CD4-positive, alpha-beta T cell (primary cell): Measurements from ENCODE around the gene PLXNA1. TPM values are rescaled to one million over a fixed set of nuclear protein-coding genes. Genes with fewer than 3 reads are reported as not detected.

Experiments used
- ATAC-seq: fragments of 200-7000 bp; cut with Tn5 transposase; one replicate; pipeline ENCODE4 v1.10.0; 2022; ENCODE audit warnings: mild to moderate bottlenecking; ENCODE audit not compliant: poor library complexity
- CTCF ChIA-PET: fragments of 350-600 bp; sonication (Branson Sonifier 250); formaldehyde crosslinking; loops from one replicate; lab custom pipeline; 2021; ENCODE audit warnings: antibody characterized with exemption, inconsistent platforms; lab: Charles Lee
- POLR2A ChIA-PET: fragments of 350-600 bp; sonication (Branson Sonifier 250); formaldehyde crosslinking; loops from one replicate; lab custom pipeline; 2021; ENCODE audit warnings: antibody characterized with exemption, inconsistent platforms; lab: Charles Lee
- DNase-seq, 14 experiments: peaks; one replicate each; pipeline ENCODE4 v3.0.0-alpha.2; 2013 to 2020; ENCODE audit warnings: mixed read lengths in 2 of 14
- H3K27ac ChIP-seq, 2 donors: one replicate each; pipeline versions ENCODE4 v1.5.1 to v1.7.0; 2013; ENCODE audit warnings: low read length in 2 of 2, low read depth in 1 of 2, mild to moderate bottlenecking in 1 of 2
- H3K27me3 ChIP-seq, 2 experiments: 1 replicate in 1 of 2; 2 replicates in 1 of 2; pipeline versions ENCODE4 v1.6.1 to v1.7.0; 2013; ENCODE audit warnings: low read length in 2 of 2, control low read depth in 1 of 2, mild to moderate bottlenecking in 1 of 2, moderate library complexity in 1 of 2; ENCODE audit not compliant: insufficient read depth in 2 of 2, control insufficient read depth in 1 of 2
- H3K36me3 ChIP-seq: one replicate; pipeline ENCODE4 v1.6.1; 2013; ENCODE audit warnings: low read length, control low read depth; ENCODE audit not compliant: insufficient read depth
- H3K4me1 ChIP-seq: one replicate; pipeline ENCODE4 v1.6.1; 2013; ENCODE audit warnings: low read length, control low read depth; ENCODE audit not compliant: insufficient read depth
- H3K4me3 ChIP-seq: one replicate; pipeline ENCODE4 v1.5.1; 2013; ENCODE audit warnings: mild to moderate bottlenecking, low read length, moderate library complexity
- H3K9me3 ChIP-seq, 2 experiments: 1 replicate in 1 of 2; 2 replicates in 1 of 2; pipeline versions ENCODE4 v1.6.1 to v1.7.0; 2013; ENCODE audit warnings: low read length in 2 of 2, mild to moderate bottlenecking in 2 of 2, control low read depth in 1 of 2, moderate library complexity in 1 of 2; ENCODE audit not compliant: control insufficient read depth in 1 of 2, insufficient read depth in 1 of 2
- H3K27ac Mint-ChIP-seq: one replicate; pipeline ENCODE4 v1.8.0; 2020; ENCODE audit warnings: mixed read lengths
- H3K27me3 Mint-ChIP-seq: one replicate; pipeline ENCODE4 v1.8.0; 2021; ENCODE audit warnings: mixed read lengths
- H3K36me3 Mint-ChIP-seq: one replicate; pipeline ENCODE4 v1.8.0; 2021; ENCODE audit warnings: low read depth, mixed read lengths
- H3K4me1 Mint-ChIP-seq: one replicate; pipeline ENCODE4 v1.8.0; 2021; ENCODE audit warnings: low read depth, mixed read lengths
- H3K4me3 Mint-ChIP-seq: one replicate; pipeline ENCODE4 v1.8.0; 2020; ENCODE audit warnings: mild to moderate bottlenecking, mixed read lengths
- H3K9me3 Mint-ChIP-seq: one replicate; pipeline ENCODE4 v1.8.0; 2020; ENCODE audit warnings: mixed read lengths
- intact Hi-C, 2 experiments: fragments of 100-400 bp; cut with DNase I in 1 of 2; cut with micrococcal nuclease in 1 of 2; formaldehyde crosslinking; loops; one replicate each; pipeline versions ENCODE4 v1.15.1 to v1.9.0; 2023 to 2025; cut with DNase I, micrococcal nuclease
- total RNA-seq, 174 experiments: library from RNA in 2 of 174; stranded (reverse) in 2 of 174; gene quantifications; one replicate each; pipeline ENCODE4 v1.2.3 and lab custom pipeline; 2021 to 2026
- TF ChIP-seq, protein P1 (sequence below): fragments of 200-600 bp; IDR thresholded peaks from one replicate; pipeline ENCODE4 v1.8.0; 2022; ENCODE audit warnings: antibody characterized with exemption, mild to moderate bottlenecking

Gene PLXNA1
- total RNA-seq, 2 experiments from 2014 or later = 9.8 to 10.6 TPM

DNA sequence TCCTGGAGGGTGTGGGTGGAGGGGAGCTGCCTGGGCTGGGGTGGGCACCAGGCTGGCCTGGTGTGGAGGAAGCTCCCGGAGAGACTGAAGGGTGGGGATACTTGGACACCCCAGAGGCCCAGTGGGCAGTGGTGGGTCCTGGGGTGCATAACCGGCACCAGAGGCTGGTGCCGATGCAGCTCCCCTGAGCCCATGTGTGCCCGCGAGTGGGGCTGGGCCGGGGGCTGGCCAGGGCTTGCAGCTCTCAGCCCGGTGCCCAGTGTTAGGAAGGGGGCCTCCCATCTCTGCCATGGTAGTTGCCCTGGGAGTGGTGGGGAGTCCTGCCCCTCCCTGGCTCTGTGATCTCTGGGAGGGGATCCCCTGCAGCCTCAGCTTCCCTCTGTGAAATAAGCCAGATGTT, 9.3 kb downstream of the PLXNA1 start:
- POLR2A ChIA-PET = no interaction called here
- no peak overlapping the region for H3K27ac Mint-ChIP-seq
- peaks cover 6% of the 10 kb centered on the region for H3K4me1 Mint-ChIP-seq

DNA sequence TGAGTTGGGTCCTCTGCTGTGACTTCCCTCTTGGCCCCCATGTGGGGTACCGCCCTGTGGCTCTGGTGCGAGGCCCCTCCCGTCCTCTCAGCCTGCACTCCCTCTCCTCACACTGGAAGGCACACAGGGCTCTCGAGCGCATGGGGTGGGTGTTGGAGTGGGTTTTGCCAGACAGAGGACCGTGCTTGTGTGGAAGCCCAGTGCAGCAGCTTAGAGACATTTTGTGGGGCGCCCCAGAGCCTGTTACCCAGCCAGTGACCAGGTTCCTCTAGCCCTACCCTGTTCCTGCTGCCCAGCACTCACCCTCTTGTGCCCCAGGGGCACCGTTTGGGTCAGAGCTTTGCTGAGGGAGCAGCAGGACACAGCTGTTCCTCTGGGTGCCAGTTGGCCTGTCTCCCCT, 9.9 kb downstream of the PLXNA1 start:
- peaks cover 14% of the 10 kb centered on the region for H3K36me3 ChIP-seq
- ChIA-PET POLR2A (no interaction called here), CTCF (no interaction called here)
- no peak overlapping the region for H3K27ac Mint-ChIP-seq
- DNase-seq = no peak
- intact Hi-C loops = no loop called here
- H3K4me3 Mint-ChIP-seq = no peak overlapping the region
- H3K9me3 ChIP-seq = peaks cover 0 to 5% of the 10 kb centered on the region in 2 experiments
- TF ChIP-seq, protein P1, sequence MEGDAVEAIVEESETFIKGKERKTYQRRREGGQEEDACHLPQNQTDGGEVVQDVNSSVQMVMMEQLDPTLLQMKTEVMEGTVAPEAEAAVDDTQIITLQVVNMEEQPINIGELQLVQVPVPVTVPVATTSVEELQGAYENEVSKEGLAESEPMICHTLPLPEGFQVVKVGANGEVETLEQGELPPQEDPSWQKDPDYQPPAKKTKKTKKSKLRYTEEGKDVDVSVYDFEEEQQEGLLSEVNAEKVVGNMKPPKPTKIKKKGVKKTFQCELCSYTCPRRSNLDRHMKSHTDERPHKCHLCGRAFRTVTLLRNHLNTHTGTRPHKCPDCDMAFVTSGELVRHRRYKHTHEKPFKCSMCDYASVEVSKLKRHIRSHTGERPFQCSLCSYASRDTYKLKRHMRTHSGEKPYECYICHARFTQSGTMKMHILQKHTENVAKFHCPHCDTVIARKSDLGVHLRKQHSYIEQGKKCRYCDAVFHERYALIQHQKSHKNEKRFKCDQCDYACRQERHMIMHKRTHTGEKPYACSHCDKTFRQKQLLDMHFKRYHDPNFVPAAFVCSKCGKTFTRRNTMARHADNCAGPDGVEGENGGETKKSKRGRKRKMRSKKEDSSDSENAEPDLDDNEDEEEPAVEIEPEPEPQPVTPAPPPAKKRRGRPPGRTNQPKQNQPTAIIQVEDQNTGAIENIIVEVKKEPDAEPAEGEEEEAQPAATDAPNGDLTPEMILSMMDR = no peak
- H3K4me1 Mint-ChIP-seq = peaks cover 3% of the 10 kb centered on the region
- H3K4me1 ChIP-seq = no peaks in the 10 kb centered on the region
- no peak overlapping the region for H3K4me3 ChIP-seq
- ATAC-seq = no peak
- no peaks in the 10 kb centered on the region for H3K9me3 Mint-ChIP-seq
- no peaks in the 10 kb centered on the region for H3K27me3 ChIP-seq
- no peak overlapping the region for H3K27ac ChIP-seq
- peaks cover 7% of the 10 kb centered on the region for H3K36me3 Mint-ChIP-seq
- H3K27me3 Mint-ChIP-seq = no peaks in the 10 kb centered on the region

More for the DNA sequence above, 9.3 kb downstream of the PLXNA1 start:
- peaks cover 14% of the 10 kb centered on the region for H3K36me3 ChIP-seq
- H3K36me3 Mint-ChIP-seq = peaks cover 7% of the 10 kb centered on the region
- H3K27me3 ChIP-seq = no peaks in the 10 kb centered on the region
- peaks cover 0 to 5% of the 10 kb centered on the region in 2 experiments for H3K9me3 ChIP-seq
- ATAC-seq (no peak), DNase-seq (no peak)
- intact Hi-C loops = no loop called here
- CTCF ChIA-PET = no interaction called here
- H3K4me1 ChIP-seq = no peaks in the 10 kb centered on the region
- no peak overlapping the region for H3K4me3 ChIP-seq
- no peak overlapping the region for H3K4me3 Mint-ChIP-seq
- no peak overlapping the region for H3K27ac ChIP-seq
- H3K27me3 Mint-ChIP-seq = no peaks in the 10 kb centered on the region
- TF ChIP-seq, protein P1 = no peak
- no peaks in the 10 kb centered on the region for H3K9me3 Mint-ChIP-seq

DNA sequence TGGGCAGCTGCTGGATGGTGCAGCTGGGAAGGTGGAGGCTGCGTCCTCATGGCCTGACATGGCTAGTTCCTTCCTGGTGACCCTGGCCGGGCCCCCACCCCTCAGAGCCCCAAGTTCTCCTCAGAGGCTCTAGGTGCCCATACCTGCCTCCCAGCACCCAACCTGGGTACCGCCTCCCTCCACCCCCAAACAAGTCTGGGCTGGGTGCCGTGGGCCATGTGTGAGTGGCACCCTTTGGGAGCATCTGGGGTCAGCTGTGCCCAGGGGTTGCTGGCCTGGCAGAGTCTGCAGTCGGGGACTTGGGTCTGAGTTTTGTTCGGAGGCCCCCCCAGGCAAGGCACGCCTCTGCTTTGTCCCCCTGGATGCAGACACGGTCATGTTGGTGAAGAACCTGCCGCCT, 10.5 kb downstream of the PLXNA1 start:
- Mint-ChIP-seq H3K36me3 (peaks cover 7% of the 10 kb centered on the region), H3K27me3 (no peaks in the 10 kb centered on the region), H3K27ac (no peak overlapping the region), H3K4me3 (no peak overlapping the region), H3K4me1 (peaks cover 3% of the 10 kb centered on the region), H3K9me3 (no peaks in the 10 kb centered on the region)
- intact Hi-C loops = no loop called here
- Histone ChIP-seq H3K4me1 (no peaks in the 10 kb centered on the region), H3K27me3 (no peaks in the 10 kb centered on the region), H3K9me3 (peaks cover 0 to 5% of the 10 kb centered on the region in 2 experiments), H3K27ac (no peak overlapping the region), H3K4me3 (no peak overlapping the region), H3K36me3 (peaks cover 14% of the 10 kb centered on the region)
- DNase-seq = no peak
- no peak for ATAC-seq
- TF ChIP-seq, protein P1 = no peak
- ChIA-PET CTCF (no interaction called here), POLR2A (no interaction called here)
